NCI-H128 (cell line): ENCODE results near the gene BCAS3.
"Not testable (repeated sequence)": the region's sequence is repeated elsewhere in the genome, so short reads cannot be mapped to it uniquely, and the experiment has no call there.

ENCODE experiments used
- DNase-seq: peaks from one replicate; lab custom pipeline; 2025; ENCODE audit not compliant: unreplicated experiment; lab: John Stamatoyannopoulos, UW

Gene BCAS3

DNA sequence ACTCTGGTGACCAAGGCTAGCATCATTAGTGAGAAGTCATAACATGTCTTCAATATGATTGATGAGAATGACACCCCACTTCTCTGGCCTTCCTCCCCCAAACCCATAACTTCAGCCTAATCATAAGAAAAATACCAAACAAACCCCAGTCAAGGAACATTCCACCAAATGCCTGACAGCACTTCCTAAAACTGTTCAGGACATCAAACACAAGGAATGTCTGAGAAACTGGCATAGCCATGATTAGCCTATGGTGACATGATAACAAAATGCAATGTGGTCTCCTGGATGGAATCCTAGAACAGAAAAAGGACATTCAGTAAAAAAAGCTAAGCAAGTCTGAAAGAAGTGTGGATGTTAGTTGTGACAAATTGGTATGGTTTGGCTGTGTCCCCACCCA is 749.9 kb downstream of the BCAS3 start:
- no peak for DNase-seq

DNA sequence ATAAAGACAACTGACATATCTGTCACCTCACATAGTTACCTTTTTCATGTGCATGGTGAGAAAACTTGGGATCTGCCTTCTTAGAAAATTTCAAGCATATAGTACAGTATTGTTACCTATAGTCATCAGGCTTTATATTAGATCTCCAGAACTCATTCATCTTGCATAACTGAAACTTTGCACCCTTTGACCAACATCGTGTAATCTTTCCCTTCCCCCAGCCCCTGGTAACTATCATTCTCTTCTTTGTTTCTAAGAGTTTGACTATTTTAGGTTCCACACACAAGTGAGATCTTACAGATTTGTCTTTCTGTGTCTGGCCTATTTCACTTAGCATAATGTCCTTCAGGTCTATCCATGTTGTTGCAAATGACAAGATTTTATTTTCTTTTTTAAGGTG is 751.6 kb downstream of the BCAS3 start:
- no peak for DNase-seq

DNA sequence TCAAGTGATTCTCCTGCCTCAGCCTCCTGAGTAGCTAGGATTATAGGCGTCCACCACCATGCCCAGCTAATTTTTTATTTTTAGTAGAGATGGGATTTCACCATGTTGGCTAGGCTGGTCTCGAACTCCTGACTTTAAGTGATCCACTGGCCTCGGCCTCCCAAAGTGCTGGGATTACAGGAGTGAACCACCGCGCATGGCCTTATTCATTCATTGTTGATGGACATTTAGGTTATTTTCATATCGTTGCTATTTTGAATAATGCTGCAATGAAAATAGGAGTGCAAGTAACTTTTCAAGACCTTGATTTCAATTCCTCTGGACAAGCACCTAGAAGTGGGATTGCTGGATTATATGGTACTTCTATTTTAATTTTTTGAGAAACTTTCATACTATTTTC is 752.2 kb downstream of the BCAS3 start:
- not testable (repeated sequence) for DNase-seq

DNA sequence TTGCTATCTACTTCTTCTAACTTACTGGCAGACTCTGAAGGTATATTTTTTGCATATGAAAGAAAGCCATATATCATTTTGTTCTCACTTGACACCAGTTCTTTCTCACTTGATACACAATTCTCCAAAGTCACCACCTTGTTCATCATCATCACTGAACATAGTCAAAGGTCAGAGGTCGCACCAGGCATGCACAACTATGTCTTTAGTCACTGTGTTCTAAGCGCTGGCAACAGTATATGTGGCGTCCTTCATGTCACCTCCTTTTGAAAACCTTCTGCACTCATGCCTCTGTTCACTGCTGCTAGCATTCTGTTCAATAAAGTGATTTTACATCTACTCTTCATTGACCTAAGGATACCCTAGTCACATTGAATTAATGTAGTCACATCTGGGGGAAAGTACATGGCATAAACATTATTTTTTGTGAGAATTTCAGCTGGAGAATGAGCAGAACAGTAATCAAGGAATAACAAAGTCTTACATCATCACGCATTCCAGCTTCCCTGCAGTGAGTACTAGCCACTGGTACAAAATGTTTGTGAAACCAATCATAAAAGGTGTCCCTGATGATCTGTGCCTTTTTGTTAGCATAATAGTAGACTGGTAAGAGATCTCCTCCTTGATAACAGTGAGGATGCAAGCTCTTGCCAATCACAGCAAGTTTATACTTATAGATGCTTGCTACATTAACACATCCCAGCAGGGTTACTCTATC is 754.1 kb downstream of the BCAS3 start:
- no peak for DNase-seq

DNA sequence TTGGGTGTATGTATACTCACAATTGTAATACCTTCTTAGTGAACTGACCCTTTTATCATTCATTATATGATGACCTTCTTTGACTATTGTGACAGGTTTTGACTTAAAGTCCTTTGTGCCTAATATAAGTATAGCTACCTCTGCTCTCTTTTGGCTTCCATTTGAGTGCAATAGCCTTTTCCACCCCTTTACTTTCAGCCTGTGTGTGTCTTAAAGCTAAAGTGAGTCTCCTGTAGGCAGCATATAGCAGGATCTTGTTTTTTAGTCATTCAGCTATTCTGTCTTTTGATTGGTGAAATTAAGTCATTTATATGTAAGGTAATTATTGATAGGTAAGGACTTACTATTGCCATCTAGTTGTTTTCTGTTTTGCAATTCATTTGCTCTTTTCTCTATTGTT is 758.6 kb downstream of the BCAS3 start:
- DNase-seq = no peak

DNA sequence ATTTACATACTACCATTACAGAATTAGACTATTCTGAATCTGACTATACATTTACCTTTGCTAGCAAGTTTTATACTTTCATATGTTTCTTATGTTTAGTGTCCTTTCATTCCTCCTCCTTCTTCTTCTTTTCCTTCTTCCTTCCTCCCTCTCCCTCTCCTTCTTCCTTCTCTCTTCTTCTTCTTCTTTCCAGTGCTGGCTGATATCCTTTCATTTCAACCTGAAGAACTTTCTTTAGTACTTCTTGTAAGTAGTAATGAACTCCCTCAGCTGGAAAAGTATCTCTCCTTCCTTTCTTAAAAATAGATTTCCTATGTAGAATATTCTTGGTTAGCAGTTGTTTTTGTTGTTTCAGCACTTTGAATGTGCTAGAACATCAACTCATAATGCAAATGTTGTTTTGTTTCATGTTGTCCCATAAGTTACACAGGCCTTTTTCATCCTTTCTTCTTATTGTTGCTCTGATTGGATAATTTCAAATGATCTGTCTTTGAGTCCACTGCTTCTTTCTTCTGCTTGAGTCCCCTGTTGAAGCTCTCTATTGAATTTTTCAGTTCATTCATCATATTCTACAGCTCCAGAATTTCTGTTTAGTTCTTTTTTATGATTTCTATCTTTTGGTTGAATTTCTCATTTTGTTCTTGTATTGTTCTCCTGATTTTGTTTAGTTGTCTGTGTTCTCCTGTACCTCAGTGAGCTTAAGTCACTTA is 759.5 kb downstream of the BCAS3 start:
- DNase-seq = no peak

DNA sequence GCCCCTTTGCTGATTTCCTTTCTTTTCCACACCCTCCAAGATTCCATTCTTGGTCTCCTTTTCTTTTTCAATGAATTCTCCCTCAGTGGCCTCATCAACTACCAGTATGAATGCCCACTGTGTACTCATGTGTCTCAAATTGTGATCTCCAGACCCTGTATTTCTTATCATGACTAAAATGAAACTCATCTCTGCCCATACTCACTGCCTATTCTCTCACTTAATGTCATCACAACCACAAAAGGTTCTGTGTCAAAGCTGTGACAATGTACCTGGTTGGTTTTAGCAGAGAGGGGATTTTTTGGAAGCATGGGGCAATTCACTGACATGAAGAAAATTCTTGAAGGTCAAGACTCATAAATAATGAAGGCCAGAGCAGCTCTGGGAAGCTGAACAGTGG is 763.0 kb downstream of the BCAS3 start:
- no peak for DNase-seq

DNA sequence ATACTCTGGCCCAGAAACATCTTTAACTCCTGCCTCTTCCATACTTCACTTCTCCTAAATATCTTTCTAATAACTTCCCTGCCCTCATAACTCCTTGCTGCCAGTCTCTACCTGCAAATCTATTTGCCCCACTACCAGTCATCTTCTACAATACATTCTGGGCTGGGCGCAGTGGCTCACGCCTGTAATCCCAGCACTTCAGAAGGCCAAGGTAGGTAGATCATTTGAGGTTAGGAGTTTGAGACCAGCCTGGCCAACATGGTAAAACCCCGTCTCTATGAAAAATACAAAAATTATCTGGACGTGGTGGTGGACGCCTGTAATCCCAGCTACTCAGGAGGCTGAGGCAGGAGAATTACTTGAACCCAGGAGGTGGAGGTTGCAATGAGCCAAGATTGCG is 763.9 kb downstream of the BCAS3 start:
- not testable (repeated sequence) for DNase-seq

DNA sequence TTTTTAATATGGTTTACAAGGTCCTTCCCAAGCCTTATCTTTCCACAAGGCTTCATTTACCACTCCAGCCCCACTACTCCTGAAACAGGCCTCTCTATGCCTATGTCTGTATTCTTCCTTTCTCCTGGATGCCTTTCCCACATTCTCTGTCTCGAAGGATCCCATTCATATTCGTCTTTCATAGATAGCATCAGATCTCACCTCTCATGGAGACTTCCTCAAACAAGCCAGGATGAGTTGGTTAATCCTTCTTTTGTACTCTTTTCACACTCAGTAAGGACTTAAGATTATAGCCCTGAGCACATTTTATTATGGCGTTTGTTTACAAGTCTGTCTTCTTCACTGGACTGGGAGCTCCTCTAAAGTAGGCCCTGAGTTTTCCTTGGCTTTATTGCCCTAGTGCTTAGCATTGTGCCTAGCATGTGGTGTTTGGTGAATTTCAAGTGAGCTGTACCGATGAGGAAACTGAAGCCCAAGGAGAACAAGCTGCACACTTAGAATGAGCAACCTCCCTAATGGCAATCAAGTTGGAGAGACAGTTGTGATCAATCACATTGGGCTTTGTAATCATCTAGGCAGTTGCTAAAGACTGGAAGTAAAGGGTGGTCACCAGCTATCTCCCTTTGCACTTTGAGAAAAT is 764.6 kb downstream of the BCAS3 start:
- no peak for DNase-seq
